ENCODE measurements around the gene KRT4.

KRT4 gene

DNA sequence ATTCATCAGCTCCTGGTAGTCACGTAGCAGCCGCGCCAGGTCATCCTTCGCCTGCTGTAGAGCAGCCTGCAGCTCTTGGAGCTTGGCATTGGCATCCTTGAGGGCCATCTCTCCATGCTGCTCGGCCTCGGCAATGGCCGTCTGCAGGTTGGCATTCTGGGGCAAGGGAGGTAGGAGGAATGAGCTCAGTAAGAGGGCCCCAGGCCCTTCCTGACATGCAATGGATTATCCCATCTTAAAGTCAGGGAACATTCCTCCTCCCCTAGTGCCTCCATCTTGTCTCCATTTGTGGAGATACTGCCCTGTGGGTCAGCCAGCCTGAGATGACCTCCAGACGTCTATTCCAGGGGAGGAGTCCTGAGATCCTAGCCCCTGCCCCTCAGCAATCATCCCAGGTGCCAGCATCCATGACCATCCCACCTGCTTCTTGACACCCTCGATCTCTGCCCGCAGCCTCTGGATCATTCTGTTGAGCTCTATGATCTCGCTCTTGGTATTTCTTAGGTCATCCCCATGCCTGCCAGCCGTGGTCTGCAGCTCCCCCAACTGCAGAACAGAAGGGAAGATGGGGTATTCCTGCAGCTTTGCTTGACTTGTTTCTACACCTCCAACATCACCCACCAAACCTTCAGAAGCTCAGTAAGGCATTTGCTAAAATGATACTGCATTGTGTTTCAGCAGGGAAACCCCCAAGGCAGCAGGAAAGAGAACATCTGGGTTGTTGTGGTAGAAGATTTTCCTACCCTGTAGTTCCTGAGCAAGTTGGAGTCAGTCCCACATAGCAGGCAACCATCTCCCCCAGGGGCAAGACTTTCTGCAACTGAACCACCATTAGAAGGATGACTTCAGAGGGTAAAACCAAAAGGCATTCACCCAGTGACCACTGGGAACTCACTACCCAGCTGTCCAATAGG is 22.4 kb downstream of the KRT4 start:
- no peak for DNase-seq

- DNase-seq: no peak
These were observed 23.3 kb downstream of the KRT4 start for GRCh38 chr12:52790427-52791270.

GRCh38 chr12:52789637-52790426 is 24.1 kb downstream of the KRT4 start:
- no peak for DNase-seq

GRCh38 chr12:52788876-52789636 is 24.9 kb downstream of the KRT4 start:
- DNase-seq: no peak

DNA sequence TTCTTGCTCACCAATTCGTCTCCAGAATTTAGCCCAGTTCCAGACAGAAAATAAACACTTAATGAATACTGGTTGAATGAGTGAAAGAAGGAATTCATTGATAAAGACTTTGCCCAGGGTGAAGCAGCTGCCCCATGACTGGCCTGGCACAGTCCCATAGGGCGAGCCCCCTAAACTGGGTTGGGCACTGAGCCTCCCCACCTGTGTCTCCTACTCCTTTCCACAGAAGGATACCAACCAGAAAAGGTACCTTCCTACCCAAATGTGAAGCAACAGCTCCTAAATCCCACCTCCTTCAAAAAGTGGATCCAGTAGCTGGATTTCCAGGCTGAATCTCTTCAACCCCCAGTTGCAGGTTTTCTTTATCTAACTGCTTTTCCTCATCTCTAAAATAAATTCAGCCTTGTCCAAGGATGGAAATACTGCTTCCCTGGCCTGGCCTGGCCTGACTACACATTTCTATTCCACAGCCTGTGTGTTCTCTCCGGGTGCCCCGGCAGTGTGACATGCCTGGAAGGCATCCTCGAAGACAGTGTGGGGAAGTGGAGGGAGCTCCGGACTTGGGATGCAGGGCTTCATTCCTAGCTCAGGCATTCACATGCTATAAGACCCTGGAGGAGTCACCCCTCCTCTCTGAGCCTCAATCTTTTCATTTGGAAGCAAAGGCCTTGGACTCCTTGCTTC is 25.6 kb downstream of the KRT4 start:
- DNase-seq: no peak

GRCh38 chr12:52787324-52788191 is 26.4 kb downstream of the KRT4 start:
- DNase-seq: no peak

DNA sequence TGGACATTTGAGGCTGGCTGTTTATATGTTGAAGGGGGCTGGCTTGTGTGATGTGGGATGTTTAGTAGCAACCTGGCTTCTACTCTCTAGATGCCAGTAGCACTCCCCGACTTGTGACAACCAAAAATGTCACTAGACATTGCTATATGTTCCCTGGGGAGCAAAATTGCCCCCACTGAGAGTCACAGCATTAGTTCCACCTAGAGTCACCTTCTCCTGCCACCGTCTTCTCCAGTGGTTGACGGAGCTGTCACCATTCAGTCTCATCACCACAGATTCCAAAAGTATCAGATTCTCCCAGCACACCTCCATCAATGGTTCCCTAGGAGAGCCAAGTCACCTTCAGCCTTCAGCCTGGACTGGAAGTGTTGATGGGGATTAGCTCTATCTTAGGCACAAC is 29.0 kb downstream of the KRT4 start:
- no peak for DNase-seq

GRCh38 chr12:52783563-52784316 is 30.2 kb downstream of the KRT4 start:
- no peak for DNase-seq

DNA sequence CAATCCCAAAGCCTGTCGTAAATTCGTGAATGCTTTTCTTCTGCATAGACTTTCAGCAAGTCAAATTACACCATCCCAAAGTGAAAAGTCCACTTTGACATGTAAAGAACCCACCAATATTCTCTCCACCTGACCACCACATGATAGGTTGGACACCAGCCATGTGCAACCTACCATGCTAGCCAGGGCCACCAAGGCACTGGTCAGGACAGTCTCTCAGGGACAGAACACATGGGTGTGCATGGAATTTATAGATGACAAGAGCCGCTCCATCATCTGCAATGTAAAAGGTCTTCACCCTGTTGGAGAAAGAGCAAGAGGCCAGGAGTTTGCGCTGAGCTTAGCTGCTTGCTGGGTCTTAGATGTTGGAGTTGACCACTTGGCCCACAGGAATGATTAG is 31.4 kb downstream of the KRT4 start:
- DNase-seq: no peak

DNA sequence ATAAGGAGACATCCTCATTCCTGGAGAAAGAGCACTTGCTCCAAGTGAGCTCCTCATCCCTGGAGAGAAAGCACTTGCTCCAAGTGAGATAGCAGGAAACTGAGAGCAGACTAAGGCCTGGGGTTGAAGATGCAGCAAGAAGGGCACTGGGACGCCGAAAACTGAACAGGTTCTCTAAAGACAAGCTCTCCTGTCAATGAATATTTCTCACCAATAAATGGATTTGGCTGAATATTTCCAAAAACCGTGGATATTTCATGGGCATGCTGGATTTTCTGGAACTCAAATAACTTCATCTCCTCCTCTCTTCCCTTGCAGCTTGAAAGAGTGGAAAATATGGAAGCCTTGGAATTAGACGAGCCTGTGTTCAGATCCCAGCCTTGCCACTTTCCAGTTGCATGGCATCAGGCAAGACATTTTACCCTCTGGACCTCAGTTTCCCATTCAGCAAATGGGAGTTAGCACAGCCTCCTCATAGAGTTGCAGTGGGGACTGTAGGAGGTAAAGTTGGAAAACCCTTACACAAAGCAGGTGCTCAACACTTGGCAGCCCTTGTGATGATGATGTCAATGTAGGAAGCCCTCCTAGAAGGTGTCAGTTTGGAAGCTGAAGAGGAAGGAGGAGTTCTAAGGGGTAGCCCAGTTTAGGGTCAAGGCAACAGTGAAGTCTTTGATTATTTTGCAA is 32.4 kb downstream of the KRT4 start:
- DNase-seq: no peak

DNA sequence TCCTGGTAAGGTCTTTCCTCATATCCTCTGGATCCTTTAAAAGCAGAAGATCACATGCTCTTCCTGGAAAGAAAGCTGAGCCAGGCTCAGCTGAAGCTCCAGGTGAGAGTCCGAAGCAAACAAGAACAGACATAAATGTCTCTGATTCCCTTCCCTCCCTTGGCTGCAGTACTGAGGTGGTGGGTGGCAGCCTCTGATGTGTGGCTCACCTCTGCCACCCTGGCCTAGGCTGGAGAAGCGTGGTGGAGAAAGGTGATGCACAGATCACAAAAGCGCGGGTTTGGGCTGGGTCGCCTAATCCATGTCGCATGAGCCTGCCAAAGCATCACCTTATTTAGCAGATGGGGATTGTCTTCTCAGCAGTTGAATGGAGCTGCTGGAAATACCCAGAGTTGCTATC is 34.0 kb downstream of the KRT4 start:
- DNase-seq: no peak

- DNase-seq: no peak
These were observed 35.1 kb downstream of the KRT4 start for GRCh38 chr12:52778833-52779232.

GRCh38 chr12:52777566-52777965 is 36.4 kb downstream of the KRT4 start:
- DNase-seq: no peak

DNA sequence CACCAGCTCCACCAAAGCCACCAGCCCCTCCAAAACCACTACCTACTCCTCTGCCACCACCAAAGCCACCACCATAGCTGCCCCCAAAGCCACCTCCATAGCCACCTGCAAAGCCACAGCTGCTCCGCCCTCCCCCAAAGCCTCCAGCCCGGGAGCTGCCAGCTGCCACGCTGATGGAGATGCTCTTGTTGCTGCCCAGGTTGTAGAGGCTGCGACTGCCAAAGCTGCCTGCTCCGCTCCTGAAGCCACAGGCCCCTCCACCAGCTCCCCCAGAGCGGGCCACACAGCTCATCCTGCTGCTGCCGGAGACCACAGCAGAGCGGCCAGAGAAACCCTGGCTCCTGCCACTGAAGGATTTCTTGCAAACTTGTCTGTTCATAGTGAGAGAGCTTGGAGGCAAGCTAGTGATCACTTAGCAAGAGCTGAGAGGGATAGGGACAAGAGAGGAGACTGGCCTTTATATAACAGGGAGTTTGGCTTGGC is 37.0 kb downstream of the KRT4 start, which contains the start of gene KRT76:
KRT76 (minus strand) TSS at position 433 of the 483 bp plus-strand sequence; CDS start at position 379, 54 bp downstream.
- DNase-seq: no peak

DNA sequence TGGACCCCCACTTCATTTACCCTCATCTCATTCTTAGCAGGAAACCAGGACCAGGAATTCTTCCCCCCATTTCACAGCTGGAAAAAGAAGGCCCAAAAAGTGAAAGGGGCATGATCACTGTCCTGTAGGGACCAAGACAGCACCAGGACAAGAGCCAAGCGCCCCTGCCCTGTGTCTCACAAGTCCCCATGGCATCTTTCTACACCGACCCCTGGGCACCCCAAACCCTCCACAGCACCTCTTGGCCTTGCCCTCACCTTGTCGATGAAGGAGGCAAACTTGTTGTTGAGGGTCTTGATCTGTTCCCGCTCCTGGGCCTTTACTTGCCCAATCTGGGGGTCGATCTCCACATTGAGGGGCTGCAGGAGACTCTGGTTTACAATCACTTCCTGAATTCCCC is 37.5 kb downstream of the KRT4 start:
- no peak for DNase-seq

DNA sequence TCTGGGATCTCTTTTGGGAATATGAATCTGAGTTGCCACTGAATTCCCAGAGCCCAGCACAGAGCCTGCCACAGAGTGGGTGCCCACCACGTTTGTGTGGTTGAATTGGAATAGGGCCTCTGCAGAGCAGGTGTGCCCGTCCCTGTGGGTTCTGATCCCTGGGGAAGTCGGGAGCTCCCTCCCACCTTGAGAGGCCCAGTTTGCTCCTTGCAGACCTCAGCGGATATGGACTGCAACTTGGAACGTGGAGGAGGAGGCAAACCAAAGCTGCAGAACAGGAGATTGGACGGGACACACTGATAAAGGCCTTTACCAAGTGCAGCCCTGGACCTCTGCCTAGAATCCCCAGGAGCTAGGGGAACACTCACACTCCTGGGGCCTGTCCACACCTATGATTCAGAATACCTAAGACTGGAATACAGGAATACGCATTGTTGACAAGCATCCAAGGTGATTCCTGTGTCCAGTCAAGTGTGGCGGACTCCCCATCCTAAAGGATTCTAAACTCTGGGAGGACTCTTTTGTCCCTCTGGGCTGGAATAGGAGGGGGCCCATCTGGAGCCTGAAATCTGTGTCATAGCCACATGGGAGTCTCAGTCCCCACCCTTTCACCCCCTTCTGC is 39.2 kb downstream of the KRT4 start:
- DNase-seq: no peak

GRCh38 chr12:52772772-52773171 is 41.1 kb downstream of the KRT4 start:
- DNase-seq: no peak

DNA sequence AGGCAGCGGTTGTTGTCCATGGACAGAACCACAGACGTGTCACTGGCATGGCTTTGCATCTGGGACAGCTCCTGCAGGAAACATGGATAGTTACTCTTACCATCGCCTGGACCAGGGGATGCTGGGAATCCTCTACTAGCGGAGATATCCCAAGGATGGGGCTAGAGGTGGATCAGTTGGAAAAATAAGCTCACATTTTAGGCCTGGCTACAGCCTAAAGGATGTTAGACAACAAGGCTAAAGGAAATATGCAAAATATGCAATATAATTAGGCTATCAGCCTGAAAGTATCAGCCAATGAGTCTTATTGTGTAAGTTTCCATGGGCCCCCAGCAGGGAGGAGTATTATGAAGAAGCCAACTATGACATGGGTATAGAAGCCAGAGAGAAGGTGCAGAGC is 41.7 kb downstream of the KRT4 start:
- DNase-seq: no peak

DNA sequence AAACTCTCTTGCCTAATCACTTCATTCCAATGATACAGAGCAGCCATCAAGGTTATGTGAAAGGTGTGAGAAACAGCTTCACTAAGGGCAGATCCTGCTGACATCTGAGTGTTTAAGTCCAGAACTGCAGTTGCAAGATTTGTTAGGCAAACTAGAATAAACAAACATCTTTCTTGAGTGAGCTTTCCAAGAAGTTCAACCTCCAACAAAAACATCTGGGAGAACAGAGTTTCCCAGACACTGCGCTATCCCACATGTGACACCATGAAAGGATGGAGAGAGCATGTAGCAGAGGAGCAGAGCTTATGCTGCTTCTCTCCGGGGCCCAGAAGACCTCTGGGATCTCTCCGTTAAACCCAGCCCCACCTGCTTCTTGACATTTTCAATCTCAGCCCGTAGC is 42.4 kb downstream of the KRT4 start:
- no peak for DNase-seq

Measured in NCI-H2227 treated with DMSO at 0.1 percent for 48 hours (cell line).